WERI-Rb-1 (cell line): ENCODE data around the gene TAPT1.

Experiments
- DNase-seq: peaks from one replicate; pipeline ENCODE4 v3.0.0-alpha.2; 2020
- H3K27ac ChIP-seq: fragments of 250-450 bp; sonication (Bioruptor Pico); 2 replicates; pipeline ENCODE4 v1.5.1; 2020; ENCODE audit warnings: mild to moderate bottlenecking, moderate library complexity
- H3K27me3 ChIP-seq: fragments of 250-450 bp; sonication (Bioruptor Pico); 2 replicates; pipeline ENCODE4 v1.5.1; 2021; ENCODE audit warnings: mild to moderate bottlenecking, low read depth, moderate library complexity; ENCODE audit not compliant: insufficient read depth, severe bottlenecking
- H3K36me3 ChIP-seq: fragments of 250-450 bp; sonication (Bioruptor Pico); 2 replicates; pipeline ENCODE4 v1.5.1; 2020; ENCODE audit warnings: mild to moderate bottlenecking, moderate library complexity
- H3K4me3 ChIP-seq: 2 replicates; pipeline ENCODE4 v1.5.1; 2011; ENCODE audit warnings: low read depth, mild to moderate bottlenecking, control low read depth, low read length
- H3K9me3 ChIP-seq: fragments of 250-450 bp; sonication (Bioruptor Pico); 2 replicates; pipeline ENCODE4 v1.5.1; 2021; ENCODE audit warnings: mild to moderate bottlenecking, moderate library complexity; ENCODE audit not compliant: severe bottlenecking
- CTCF ChIP-seq: IDR thresholded peaks from 2 replicates; pipeline ENCODE4 v1.5.1; 2011; ENCODE audit warnings: low read depth, mild to moderate bottlenecking, control low read depth, inconsistent platforms, low read length

Gene TAPT1

GRCh38 chr4:16226816-16227461, 668 bp upstream of the TAPT1 start:
- no peak for TF ChIP-seq CTCF
- DNase-seq, result peak; percentile 69
- Histone ChIP-seq H3K9me3 (no peaks in the 10 kb centered on the region), H3K4me3 (peak overlapping the region; percentile 91), H3K27ac (peak overlapping the region; percentile 84), H3K36me3 (peaks cover 5% of the 10 kb centered on the region; the same call in 1 of the 2 replicates), H3K27me3 (no peaks in the 10 kb centered on the region)

GRCh38 chr4:16225167-16225862, 956 bp downstream of the TAPT1 start:
- H3K27ac ChIP-seq, result peak overlapping the region; percentile 63
- H3K4me3 ChIP-seq, result peak overlapping the region; percentile 94
- no peaks in the 10 kb centered on the region for H3K9me3 ChIP-seq
- DNase-seq, result no peak
- H3K36me3 ChIP-seq, result peaks cover 5% of the 10 kb centered on the region; the same call in 1 of the 2 replicates
- H3K27me3 ChIP-seq, result no peaks in the 10 kb centered on the region
- no peak for TF ChIP-seq CTCF

- no peaks in the 10 kb centered on the region for H3K27me3 ChIP-seq
- no peak overlapping the region for H3K27ac ChIP-seq
- H3K9me3 ChIP-seq, result no peaks in the 10 kb centered on the region
- DNase-seq, result no peak
- TF ChIP-seq CTCF, result no peak
- peak overlapping the region; percentile 94 for H3K4me3 ChIP-seq
- H3K36me3 ChIP-seq, result peaks cover 13% of the 10 kb centered on the region; the same call in 1 of the 2 replicates
Measured at GRCh38 chr4:16224264-16225166, 1.8 kb downstream of the TAPT1 start.

GRCh38 chr4:16222957-16223527, 3.2 kb downstream of the TAPT1 start:
- Histone ChIP-seq H3K9me3 (no peaks in the 10 kb centered on the region), H3K4me3 (no peak overlapping the region), H3K27ac (no peak overlapping the region), H3K36me3 (peaks cover 16% of the 10 kb centered on the region; the same call in 1 of the 2 replicates), H3K27me3 (no peaks in the 10 kb centered on the region)
- no peak for TF ChIP-seq CTCF
- no peak for DNase-seq

- H3K36me3 ChIP-seq, result peaks cover 27% of the 10 kb centered on the region
- no peak overlapping the region for H3K27ac ChIP-seq
- DNase-seq, result no peak
- no peaks in the 10 kb centered on the region for H3K9me3 ChIP-seq
- no peak for TF ChIP-seq CTCF
- no peak overlapping the region for H3K4me3 ChIP-seq
- no peaks in the 10 kb centered on the region for H3K27me3 ChIP-seq
Measured at GRCh38 chr4:16218950-16219349, 7.3 kb downstream of the TAPT1 start.
